AG04450 (cell line): ENCODE measurements around the gene USH2A. TPM values are rescaled to one million over a fixed set of nuclear protein-coding genes. Genes with fewer than 3 reads are reported as not detected.

ENCODE experiments used
- CTCF ChIA-PET: fragments of 300-600, 350-600 bp; formaldehyde crosslinking; extraction: SDS; loops from one replicate; lab custom pipeline; 2022; ENCODE audit warnings: antibody characterized with exemption, inconsistent platforms; lab: Charles Lee
- POLR2A ChIA-PET: fragments of 350-600 bp; formaldehyde crosslinking; extraction: SDS; loops from one replicate; lab custom pipeline; 2021; ENCODE audit warnings: antibody characterized with exemption, inconsistent platforms; lab: Yijun Ruan, JAX
- DNase-seq: peaks from one replicate; pipeline ENCODE4 v3.0.0-alpha.2; 2011; ENCODE audit warnings: low read depth, low spot score
- H3K27ac ChIP-seq: one replicate; pipeline ENCODE4 v1.5.1; 2012; ENCODE audit warnings: low read depth, low read length, control low read depth
- H3K27me3 ChIP-seq: one replicate; pipeline ENCODE4 v1.6.0; 2012; ENCODE audit warnings: low read length; ENCODE audit not compliant: control insufficient read depth, insufficient read depth
- H3K4me3 ChIP-seq: 2 replicates; pipeline ENCODE4 v1.5.1; 2011; ENCODE audit warnings: mild to moderate bottlenecking, low read depth, low read length, control low read depth
- H3K9me3 ChIP-seq: 2 replicates; pipeline ENCODE4 v1.5.1; 2012; ENCODE audit warnings: low read length; ENCODE audit not compliant: control insufficient read depth, insufficient read depth
- polyA plus RNA-seq: library from polyadenylated mRNA; depleted of rRNA; stranded (reverse); fragments of >200 nt; gene quantifications from 2 replicates; pipeline ENCODE4 v1.2.3, GENCODE V29; 2011
- TF ChIP-seq, protein P1 (sequence below): IDR thresholded peaks from 2 replicates; pipeline ENCODE4 v1.5.1; 2011; ENCODE audit warnings: low read depth, low read length, control low read depth, inconsistent platforms

Gene USH2A
- polyA plus RNA-seq, 1 experiment: 0.01 TPM

DNA sequence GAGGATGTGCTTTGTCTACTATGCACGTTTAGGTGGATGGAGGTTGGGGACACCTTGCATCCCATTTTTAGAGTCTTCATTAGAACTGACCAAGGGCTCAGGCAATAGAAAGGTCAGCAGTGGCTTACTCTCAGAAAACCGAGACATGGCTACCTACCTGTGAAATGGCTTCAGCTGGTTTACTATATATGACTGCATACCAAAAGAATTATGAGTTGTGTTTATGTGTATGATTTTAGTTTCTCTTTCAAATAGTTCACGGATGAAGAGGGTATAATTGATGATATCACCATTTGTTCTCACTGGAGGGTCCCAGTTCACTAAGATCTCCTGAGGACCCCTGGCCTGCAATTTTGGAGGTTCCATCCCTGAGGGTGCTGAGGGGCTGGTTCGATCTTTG, 749.3 kb downstream of the USH2A start:
- Histone ChIP-seq H3K9me3 (no peaks in the 10 kb centered on the region), H3K27ac (no peak overlapping the region), H3K27me3 (no peaks in the 10 kb centered on the region), H3K4me3 (no peak overlapping the region)
- DNase-seq: no peak
- TF ChIP-seq, protein P1, sequence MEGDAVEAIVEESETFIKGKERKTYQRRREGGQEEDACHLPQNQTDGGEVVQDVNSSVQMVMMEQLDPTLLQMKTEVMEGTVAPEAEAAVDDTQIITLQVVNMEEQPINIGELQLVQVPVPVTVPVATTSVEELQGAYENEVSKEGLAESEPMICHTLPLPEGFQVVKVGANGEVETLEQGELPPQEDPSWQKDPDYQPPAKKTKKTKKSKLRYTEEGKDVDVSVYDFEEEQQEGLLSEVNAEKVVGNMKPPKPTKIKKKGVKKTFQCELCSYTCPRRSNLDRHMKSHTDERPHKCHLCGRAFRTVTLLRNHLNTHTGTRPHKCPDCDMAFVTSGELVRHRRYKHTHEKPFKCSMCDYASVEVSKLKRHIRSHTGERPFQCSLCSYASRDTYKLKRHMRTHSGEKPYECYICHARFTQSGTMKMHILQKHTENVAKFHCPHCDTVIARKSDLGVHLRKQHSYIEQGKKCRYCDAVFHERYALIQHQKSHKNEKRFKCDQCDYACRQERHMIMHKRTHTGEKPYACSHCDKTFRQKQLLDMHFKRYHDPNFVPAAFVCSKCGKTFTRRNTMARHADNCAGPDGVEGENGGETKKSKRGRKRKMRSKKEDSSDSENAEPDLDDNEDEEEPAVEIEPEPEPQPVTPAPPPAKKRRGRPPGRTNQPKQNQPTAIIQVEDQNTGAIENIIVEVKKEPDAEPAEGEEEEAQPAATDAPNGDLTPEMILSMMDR: no peak
- POLR2A ChIA-PET: no interaction called here
- CTCF ChIA-PET: no interaction called here

DNA sequence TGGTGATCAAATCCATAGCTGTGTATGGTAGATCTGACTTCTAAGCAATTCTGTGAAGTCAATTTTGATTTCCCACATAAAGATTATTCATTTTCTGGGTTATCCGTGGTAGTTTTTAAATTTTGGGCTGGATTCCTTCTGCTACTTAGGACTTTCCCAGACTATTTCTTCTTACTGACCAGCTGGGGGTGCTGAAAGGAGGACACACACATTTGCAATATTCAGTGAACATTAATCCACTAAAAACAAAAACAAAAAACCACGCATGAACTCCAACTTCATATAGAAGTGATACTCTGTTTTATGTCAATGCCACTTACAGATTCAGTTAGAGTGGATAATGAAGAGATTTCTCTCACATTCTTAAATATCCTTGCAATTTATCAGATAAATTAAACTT, 750.8 kb downstream of the USH2A start:
- no peak for DNase-seq
- no peaks in the 10 kb centered on the region for H3K27me3 ChIP-seq
- TF ChIP-seq, protein P1: peak; percentile 14; the same call in 1 of the 2 replicates
- H3K9me3 ChIP-seq: no peaks in the 10 kb centered on the region
- no peak overlapping the region for H3K27ac ChIP-seq
- ChIA-PET CTCF (no interaction called here), POLR2A (no interaction called here)
- no peak overlapping the region for H3K4me3 ChIP-seq

DNA sequence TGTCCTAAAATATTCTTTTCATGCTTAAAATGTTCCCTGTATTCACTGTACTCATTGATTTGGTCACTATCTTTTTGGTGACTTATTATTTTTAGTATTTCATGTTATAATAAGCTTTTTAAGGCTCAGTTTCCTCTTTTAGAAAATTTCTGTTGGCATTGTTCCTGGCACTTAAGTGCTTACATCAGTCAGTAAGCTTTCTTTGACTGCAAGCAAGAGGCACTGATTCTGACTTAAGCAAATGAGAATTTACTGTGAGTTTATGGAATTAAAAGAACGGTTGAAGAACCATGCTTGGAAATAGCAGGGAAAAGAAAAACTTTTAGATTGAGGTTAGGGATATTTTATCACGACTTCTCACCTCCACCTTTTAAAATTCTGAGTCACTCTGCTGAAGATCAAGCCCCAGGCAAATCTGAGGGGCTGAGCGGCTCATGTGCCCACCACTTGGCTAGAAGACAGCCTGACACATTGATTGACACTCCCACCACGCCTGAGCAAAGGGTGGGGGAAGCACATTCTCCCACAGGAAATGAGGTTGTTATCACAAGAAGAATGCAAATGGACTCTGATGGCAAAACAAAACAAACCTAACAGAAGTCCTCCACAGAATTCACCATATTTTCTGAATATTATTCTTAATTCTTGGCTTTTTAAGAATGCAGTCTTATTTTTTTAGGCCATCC, 753.3 kb downstream of the USH2A start:
- H3K4me3 ChIP-seq: no peak overlapping the region
- no peaks in the 10 kb centered on the region for H3K9me3 ChIP-seq
- TF ChIP-seq, protein P1: no peak
- ChIA-PET POLR2A (no interaction called here), CTCF (no interaction called here)
- DNase-seq: no peak
- H3K27ac ChIP-seq: no peak overlapping the region
- no peaks in the 10 kb centered on the region for H3K27me3 ChIP-seq

DNA sequence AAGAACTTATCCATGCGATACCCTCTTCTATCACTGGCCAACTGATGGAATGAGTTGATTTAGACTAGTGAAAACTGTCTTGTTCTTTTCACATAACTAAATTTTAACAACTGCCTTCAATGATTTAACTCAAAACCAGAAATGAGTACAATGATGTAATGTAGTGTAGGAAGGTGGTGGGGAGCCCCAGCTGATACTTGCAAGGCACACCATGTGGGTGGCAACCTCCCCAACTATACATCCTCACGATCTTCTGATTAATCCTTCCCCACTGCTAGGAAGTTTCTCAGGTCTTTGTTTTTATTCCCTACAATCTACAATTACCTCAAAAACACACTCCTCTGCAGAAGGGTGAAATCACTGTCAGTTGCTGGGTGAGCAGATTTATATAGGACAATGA, 755.5 kb downstream of the USH2A start:
- POLR2A ChIA-PET: no interaction called here
- no peaks in the 10 kb centered on the region for H3K27me3 ChIP-seq
- TF ChIP-seq, protein P1: no peak
- H3K9me3 ChIP-seq: no peaks in the 10 kb centered on the region
- no peak for DNase-seq
- H3K4me3 ChIP-seq: no peak overlapping the region
- CTCF ChIA-PET: no interaction called here
- H3K27ac ChIP-seq: no peak overlapping the region

DNA sequence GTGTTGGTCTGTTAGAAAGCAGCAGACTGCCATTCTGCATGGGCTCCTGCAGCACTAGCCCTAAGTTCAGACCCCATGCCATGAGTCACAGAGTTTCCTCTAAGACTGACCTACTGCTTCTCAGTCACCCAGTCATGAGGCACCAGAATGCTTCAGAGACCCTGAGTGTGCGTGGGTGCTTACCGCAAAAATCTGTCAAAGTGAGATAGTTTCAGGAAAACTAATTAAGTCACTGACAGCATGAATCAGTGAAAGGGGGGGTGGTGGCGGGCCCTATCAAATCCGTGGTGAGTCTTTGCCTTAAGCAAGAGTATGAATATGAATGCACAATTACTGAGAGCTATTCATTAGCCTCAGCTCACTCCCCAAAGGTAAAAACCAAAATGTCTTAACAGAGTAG, 758.0 kb downstream of the USH2A start:
- no peaks in the 10 kb centered on the region for H3K27me3 ChIP-seq
- no peak overlapping the region for H3K27ac ChIP-seq
- peak; percentile 46 for DNase-seq
- CTCF ChIA-PET: no interaction called here
- H3K9me3 ChIP-seq: no peaks in the 10 kb centered on the region
- H3K4me3 ChIP-seq: no peak overlapping the region
- TF ChIP-seq, protein P1: no peak
- POLR2A ChIA-PET: no interaction called here
